HepG2 (cell line): ENCODE measurements around the gene MTCH2. TPM values are rescaled to one million over a fixed set of nuclear protein-coding genes. Genes with fewer than 3 reads are reported as not detected.

Experiments used
- ARNT2 ChIP-seq: sonication (generic); formaldehyde crosslinking; IDR thresholded peaks from 2 replicates; pipeline ENCODE4 v1.8.0; 2022; ENCODE audit warnings: mild to moderate bottlenecking, low read depth, missing genetic modification reagents, moderate library complexity
- JUN ChIP-seq: sonication (generic); formaldehyde crosslinking; IDR thresholded peaks from 2 replicates; pipeline ENCODE4 v1.4.0; 2020; ENCODE audit warnings: mild to moderate bottlenecking, missing genetic modification reagents
- KDM4B ChIP-seq: sonication (generic); formaldehyde crosslinking; IDR thresholded peaks from 2 replicates; pipeline ENCODE4 v1.4.0; 2020; ENCODE audit warnings: missing genetic modification reagents
- MEIS2 ChIP-seq: sonication (generic); formaldehyde crosslinking; IDR thresholded peaks from 2 replicates; pipeline ENCODE4 v1.9.0; 2021; ENCODE audit warnings: mild to moderate bottlenecking, missing genetic modification reagents
- MZF1 ChIP-seq: sonication (generic); formaldehyde crosslinking; IDR thresholded peaks from 2 replicates; pipeline ENCODE4 v1.8.1; 2023; ENCODE audit warnings: mild to moderate bottlenecking, missing genetic modification reagents, borderline replicate concordance
- POLR2AphosphoS2 ChIP-seq: IDR thresholded peaks from 2 replicates; pipeline ENCODE4 v1.6.1; 2011; ENCODE audit warnings: low read depth, low read length, improper control_type of control experiment
- POLR2G ChIP-seq: fragments of 200-400 bp; formaldehyde crosslinking; IDR thresholded peaks from 2 replicates; pipeline ENCODE4 v1.6.1; 2018; ENCODE audit warnings: mild to moderate bottlenecking, low read depth, low read length, moderate library complexity
- ZFP36 ChIP-seq: fragments of 150-350 bp; IDR thresholded peaks from 2 replicates; pipeline ENCODE4 v1.6.1; 2018; ENCODE audit warnings: borderline replicate concordance, low read length, low read depth; ENCODE audit not compliant: partially characterized antibody
- ZFP91 ChIP-seq: sonication (generic); formaldehyde crosslinking; IDR thresholded peaks from 2 replicates; pipeline ENCODE4 v1.9.0; 2022; ENCODE audit warnings: missing genetic modification reagents, mild to moderate bottlenecking, borderline replicate concordance
- ZIK1 ChIP-seq: sonication (generic); formaldehyde crosslinking; IDR thresholded peaks from 2 replicates; pipeline ENCODE4 v1.5.0; 2020; ENCODE audit warnings: mild to moderate bottlenecking, low read depth, missing genetic modification reagents, borderline replicate concordance
- ZNF264 ChIP-seq: sonication (generic); formaldehyde crosslinking; IDR thresholded peaks from 2 replicates; pipeline ENCODE4 v1.4.0; 2020; ENCODE audit warnings: missing genetic modification reagents
- ZNF501 ChIP-seq: sonication (generic); formaldehyde crosslinking; IDR thresholded peaks from 2 replicates; pipeline ENCODE4 v1.5.1; 2020; ENCODE audit warnings: mild to moderate bottlenecking, moderate library complexity, missing genetic modification reagents
- ZNF543 ChIP-seq: sonication (generic); formaldehyde crosslinking; IDR thresholded peaks from 2 replicates; pipeline ENCODE4 v1.4.0; 2020; ENCODE audit warnings: mild to moderate bottlenecking, missing genetic modification reagents
- ZNF549 ChIP-seq: sonication (generic); formaldehyde crosslinking; IDR thresholded peaks from 2 replicates; pipeline ENCODE4 v1.5.0; 2020; ENCODE audit warnings: missing genetic modification reagents
- ZNF709 ChIP-seq: sonication (generic); formaldehyde crosslinking; IDR thresholded peaks from 2 replicates; pipeline ENCODE4 v1.5.0; 2020; ENCODE audit warnings: mild to moderate bottlenecking, missing genetic modification reagents
- ZNF740 ChIP-seq: sonication (generic); formaldehyde crosslinking; IDR thresholded peaks from 2 replicates; pipeline ENCODE4 v1.4.0; 2020; ENCODE audit warnings: missing genetic modification reagents
- polyA plus RNA-seq, 8 experiments: library from polyadenylated mRNA; depleted of rRNA in 3 of 8; stranded (reverse) in 7 of 8; unstranded in 1 of 8; fragments of >200 nt; fragmentation: Illumina TruSeq in 4 of 8; extraction: Trizol in 4 of 8; gene quantifications; 2 replicates each; pipeline versions ENCODE4 v1.2.1 to v1.2.3, GENCODE V29; 2011 to 2016; ENCODE audit warnings: low read depth in 4 of 8, missing spikeins in 1 of 8, mixed read lengths in 1 of 8; ENCODE audit not compliant: insufficient read depth in 1 of 8
- total RNA-seq, 5 experiments: library from RNA; depleted of rRNA; stranded (reverse); fragments of >200 nt; fragmentation: Illumina TruSeq; extraction: Trizol; gene quantifications; 2 replicates each; pipeline ENCODE4 v1.2.3, GENCODE V29; 2016; ENCODE audit warnings: low read depth in 1 of 5
- TF ChIP-seq, protein P1 (sequence below): sonication (generic); formaldehyde crosslinking; IDR thresholded peaks from 2 replicates; pipeline ENCODE4 v1.8.0; 2022; ENCODE audit warnings: mild to moderate bottlenecking, missing genetic modification reagents, moderate library complexity
- TF ChIP-seq, protein P2 (sequence below): sonication (generic); formaldehyde crosslinking; IDR thresholded peaks from 2 replicates; pipeline ENCODE4 v1.8.0; 2022; ENCODE audit warnings: missing genetic modification reagents, mild to moderate bottlenecking, borderline replicate concordance
- TF ChIP-seq, protein P3 (sequence below): sonication (generic); formaldehyde crosslinking; IDR thresholded peaks from 2 replicates; pipeline ENCODE4 v1.8.1; 2023; ENCODE audit warnings: mild to moderate bottlenecking, missing genetic modification reagents
- TF ChIP-seq, protein P4 (sequence below): sonication (generic); formaldehyde crosslinking; IDR thresholded peaks from 2 replicates; pipeline ENCODE4 v1.4.0; 2020; ENCODE audit warnings: missing genetic modification reagents

Gene MTCH2
- total and polyA plus RNA-seq, 2 of the 13 experiments (the other 11 are each of a cell fraction or from before 2014, with no cell fraction given): 112 to 272 TPM

DNA sequence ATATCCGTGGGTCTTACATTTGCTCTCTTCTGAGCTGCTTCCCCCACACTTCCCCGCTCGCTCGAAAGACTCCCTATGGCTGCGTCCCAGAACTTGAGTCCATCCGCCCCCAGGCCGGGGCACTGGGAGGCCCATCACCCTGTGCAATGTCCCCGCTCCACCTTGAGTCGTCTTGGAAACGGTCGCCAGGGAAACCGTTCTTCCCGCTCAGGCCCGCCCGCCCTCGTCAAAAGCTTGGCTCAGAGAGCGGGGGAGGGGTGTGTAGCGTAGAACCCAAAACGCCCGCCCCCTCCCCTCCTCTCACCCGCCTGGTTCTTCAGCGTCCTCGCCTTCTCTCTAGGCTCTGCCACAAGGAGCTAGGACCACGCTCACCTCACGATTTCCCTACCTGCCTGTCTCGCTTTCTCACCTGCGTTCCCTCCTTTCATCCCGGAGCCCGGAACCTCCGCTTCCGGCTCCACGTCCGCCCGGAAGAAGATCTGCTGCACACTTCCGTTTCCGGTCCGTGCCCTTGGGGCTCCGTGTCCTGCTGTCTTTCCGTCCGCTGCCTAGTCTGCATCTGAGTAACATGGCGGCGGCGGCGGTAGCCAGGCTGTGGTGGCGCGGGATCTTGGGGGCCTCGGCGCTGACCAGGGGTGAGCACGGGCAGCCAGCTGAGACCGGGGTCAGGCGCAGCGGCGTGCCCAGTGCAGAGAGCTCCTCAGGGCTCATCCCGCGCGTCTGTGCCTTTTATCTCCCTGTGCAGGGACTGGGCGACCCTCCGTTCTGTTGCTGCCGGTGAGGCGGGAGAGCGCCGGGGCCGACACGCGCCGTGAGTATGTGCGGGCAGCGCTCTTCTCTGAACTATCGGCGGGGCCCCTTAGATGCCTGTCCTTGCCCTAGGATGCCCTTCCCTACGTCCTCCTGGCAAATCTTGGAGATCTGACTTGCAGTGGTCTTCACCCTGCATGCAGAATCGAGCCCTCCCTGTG is 63.5 kb downstream of the MTCH2 start, which contains the start of the genes KBTBD4 and NDUFS3 (continued):
- TF ChIP-seq, protein P1, sequence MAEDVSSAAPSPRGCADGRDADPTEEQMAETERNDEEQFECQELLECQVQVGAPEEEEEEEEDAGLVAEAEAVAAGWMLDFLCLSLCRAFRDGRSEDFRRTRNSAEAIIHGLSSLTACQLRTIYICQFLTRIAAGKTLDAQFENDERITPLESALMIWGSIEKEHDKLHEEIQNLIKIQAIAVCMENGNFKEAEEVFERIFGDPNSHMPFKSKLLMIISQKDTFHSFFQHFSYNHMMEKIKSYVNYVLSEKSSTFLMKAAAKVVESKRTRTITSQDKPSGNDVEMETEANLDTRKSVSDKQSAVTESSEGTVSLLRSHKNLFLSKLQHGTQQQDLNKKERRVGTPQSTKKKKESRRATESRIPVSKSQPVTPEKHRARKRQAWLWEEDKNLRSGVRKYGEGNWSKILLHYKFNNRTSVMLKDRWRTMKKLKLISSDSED: no peak
- TF ChIP-seq, protein P2, sequence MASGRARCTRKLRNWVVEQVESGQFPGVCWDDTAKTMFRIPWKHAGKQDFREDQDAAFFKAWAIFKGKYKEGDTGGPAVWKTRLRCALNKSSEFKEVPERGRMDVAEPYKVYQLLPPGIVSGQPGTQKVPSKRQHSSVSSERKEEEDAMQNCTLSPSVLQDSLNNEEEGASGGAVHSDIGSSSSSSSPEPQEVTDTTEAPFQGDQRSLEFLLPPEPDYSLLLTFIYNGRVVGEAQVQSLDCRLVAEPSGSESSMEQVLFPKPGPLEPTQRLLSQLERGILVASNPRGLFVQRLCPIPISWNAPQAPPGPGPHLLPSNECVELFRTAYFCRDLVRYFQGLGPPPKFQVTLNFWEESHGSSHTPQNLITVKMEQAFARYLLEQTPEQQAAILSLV (CRISPR knock-in tag): peak; percentile 65; the same call in 1 of the 2 replicates
- TF ChIP-seq, protein P3, sequence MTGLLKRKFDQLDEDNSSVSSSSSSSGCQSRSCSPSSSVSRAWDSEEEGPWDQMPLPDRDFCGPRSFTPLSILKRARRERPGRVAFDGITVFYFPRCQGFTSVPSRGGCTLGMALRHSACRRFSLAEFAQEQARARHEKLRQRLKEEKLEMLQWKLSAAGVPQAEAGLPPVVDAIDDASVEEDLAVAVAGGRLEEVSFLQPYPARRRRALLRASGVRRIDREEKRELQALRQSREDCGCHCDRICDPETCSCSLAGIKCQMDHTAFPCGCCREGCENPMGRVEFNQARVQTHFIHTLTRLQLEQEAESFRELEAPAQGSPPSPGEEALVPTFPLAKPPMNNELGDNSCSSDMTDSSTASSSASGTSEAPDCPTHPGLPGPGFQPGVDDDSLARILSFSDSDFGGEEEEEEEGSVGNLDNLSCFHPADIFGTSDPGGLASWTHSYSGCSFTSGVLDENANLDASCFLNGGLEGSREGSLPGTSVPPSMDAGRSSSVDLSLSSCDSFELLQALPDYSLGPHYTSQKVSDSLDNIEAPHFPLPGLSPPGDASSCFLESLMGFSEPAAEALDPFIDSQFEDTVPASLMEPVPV (CRISPR knock-in tag): peak; percentile 89; the same call in 1 of the 2 replicates
- TF ChIP-seq KDM4B (CRISPR knock-in tag) (peak; percentile 98), ZNF549 (CRISPR knock-in tag) (no peak), ARNT2 (CRISPR knock-in tag) (peak; percentile 66), ZFP36 (no peak), ZNF740 (CRISPR knock-in tag) (no peak), ZNF543 (CRISPR knock-in tag) (peak; percentile 91), ZIK1 (CRISPR knock-in tag) (no peak), JUN (CRISPR knock-in tag) (peak; percentile 80; the same call in 1 of the 2 replicates), POLR2G (peak; percentile 86), ZNF264 (CRISPR knock-in tag) (peak; percentile 56; the same call in 1 of the 2 replicates), ZNF501 (peak; percentile 99), POLR2AphosphoS2 (no peak), MEIS2 (CRISPR knock-in tag) (peak; percentile 81; the same call in 1 of the 2 replicates), MZF1 (no peak), ZNF709 (CRISPR knock-in tag) (peak; percentile 97), ZFP91 (CRISPR knock-in tag) (peak; percentile 97)
- TF ChIP-seq, protein P4, sequence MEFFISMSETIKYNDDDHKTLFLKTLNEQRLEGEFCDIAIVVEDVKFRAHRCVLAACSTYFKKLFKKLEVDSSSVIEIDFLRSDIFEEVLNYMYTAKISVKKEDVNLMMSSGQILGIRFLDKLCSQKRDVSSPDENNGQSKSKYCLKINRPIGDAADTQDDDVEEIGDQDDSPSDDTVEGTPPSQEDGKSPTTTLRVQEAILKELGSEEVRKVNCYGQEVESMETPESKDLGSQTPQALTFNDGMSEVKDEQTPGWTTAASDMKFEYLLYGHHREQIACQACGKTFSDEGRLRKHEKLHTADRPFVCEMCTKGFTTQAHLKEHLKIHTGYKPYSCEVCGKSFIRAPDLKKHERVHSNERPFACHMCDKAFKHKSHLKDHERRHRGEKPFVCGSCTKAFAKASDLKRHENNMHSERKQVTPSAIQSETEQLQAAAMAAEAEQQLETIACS (CRISPR knock-in tag): no peak
